GM04503 (cell line): ENCODE measurements around the gene NSMCE1.
"Not testable (repeated sequence)": the region's sequence is repeated elsewhere in the genome, so short reads cannot be mapped to it uniquely, and the experiment has no call there.

Experiments used
- DNase-seq: peaks from one replicate; pipeline ENCODE4 v3.0.0-alpha.2; 2012; ENCODE audit warnings: low read depth

Gene NSMCE1

DNA sequence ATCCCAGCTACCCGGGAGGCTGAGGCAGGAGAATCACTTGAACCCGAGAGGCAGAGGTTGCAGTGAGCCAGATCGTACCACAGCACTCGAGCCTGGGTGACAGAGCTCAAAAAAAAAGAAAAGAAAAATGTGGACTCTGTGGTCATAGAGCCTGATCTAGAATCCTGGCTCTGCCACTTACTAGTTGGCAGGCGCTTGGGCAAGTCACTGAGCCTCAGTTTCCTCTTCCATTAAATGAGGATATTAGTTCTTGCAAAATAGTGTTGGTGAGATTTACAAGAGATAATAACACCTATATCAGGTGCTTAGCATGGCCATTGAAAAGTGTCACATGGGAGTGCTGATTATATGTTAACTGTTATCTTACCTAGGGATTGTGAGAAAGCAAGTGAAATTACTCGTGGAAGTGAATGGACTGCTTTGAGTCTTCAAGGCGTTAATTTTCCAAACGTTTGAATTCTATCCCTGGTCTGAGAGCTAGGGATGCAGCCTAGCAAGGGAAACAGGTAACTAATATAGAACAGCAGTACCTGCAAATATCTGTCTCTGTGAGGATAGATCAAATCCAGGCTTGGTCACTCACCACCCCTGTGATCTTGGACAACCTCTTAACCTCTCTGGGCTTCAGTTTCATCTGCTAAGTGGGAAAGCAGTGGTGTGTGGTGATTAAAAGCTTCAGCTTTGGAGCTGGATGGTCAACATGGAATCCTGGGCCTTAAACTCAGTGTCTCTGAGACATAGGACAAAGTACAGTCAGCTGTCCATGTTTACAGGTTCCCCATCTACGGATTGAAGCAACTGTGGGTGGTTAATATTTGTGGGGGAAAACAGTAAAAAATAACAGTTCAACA is 953 bp upstream of the NSMCE1 start:
- no peak for DNase-seq

- DNase-seq = no peak
Observed at GRCh38 chr16:27267037-27267677, 1.4 kb downstream of the NSMCE1 start.

GRCh38 chr16:27265982-27266381 is 2.6 kb downstream of the NSMCE1 start:
- DNase-seq = no peak

- DNase-seq = no peak
Observed at GRCh38 chr16:27264151-27264550, 4.4 kb downstream of the NSMCE1 start.

- DNase-seq = not testable (repeated sequence)
Observed at GRCh38 chr16:27262904-27263423, 5.6 kb downstream of the NSMCE1 start.

DNA sequence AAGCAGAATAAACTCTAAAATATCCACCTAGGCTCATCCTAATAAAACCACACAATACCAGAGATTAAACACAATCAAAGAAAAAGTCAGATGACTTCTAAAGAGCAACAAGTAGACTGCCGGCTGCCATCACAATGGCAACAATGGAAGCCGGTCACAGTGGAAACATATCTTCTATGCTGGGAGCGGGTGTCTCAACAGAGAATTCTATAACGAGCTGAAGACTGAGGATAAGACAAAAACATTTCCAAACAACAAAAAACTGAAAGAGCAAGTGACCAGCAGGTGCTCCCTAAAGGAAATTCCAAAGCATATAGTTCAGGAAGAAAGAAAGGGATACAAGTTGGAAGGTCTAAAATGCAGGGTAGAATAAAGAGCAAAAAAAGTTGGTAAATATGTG is 8.9 kb downstream of the NSMCE1 start:
- DNase-seq = no peak

DNA sequence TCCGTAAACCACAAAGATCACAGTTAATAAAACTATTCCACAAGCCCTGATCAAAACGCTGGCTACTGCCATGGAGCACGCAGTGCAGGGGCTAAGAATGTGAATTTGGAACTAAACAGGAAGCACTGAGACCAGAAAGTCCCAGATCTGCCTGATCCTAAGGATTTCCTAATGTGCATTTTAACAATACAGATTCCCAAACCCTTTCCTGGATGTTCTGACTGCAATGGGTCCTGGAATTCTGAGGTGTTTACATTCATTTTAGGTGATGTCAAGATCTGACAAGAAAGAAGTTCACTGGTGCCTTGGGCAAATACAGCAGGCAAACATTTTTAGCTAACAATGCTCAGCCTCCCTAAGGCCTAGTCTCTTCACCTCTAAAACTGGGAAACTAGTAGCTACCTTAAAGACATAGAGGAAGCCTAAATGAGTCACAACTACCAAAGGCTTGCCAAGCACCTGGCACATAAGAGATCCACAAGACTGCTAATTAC is 10.3 kb downstream of the NSMCE1 start:
- no peak for DNase-seq

GRCh38 chr16:27257271-27257670 is 11.3 kb downstream of the NSMCE1 start:
- DNase-seq = no peak

- DNase-seq = no peak
Observed at GRCh38 chr16:27256861-27257260, 11.7 kb downstream of the NSMCE1 start.

GRCh38 chr16:27254262-27254811 is 14.2 kb downstream of the NSMCE1 start:
- DNase-seq = no peak

DNA sequence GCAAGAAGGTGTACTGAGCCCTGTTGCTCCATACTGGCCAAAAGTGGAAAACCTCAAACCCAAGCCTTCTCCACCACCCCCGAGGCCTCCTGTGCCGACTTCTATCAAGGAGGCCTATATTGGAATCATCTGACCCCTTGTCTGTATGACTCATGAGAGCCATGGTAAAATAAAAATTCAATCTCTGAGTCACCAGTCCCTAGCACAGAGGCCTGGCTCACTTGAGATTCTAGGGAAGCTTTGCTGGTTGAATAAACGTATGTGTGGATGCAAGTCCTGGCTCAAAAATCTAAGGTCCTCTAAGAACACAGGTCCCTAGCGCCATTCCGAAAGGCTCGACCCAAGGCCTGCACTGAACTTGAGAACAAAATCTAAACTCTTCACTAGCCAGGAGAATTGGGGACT is 15.0 kb downstream of the NSMCE1 start:
- DNase-seq = peak; percentile 52

DNA sequence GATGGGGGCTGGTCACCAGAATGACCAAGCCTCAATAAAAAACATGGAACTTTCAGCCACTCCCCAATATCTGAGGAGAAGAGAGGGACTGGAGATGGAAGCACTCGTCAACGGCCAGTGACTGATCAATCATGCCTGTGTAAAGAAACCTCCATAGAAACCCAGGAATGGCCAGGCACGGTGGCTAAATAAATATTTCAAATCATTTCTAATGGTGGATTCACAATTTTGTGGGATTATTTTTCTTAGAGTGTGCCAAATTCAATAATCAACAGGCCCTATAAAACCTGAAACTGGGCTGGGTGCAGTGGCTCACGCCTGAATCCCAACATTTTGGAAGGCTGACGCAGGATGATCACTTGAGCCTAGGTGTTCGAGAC is 16.4 kb downstream of the NSMCE1 start:
- no peak for DNase-seq

DNA sequence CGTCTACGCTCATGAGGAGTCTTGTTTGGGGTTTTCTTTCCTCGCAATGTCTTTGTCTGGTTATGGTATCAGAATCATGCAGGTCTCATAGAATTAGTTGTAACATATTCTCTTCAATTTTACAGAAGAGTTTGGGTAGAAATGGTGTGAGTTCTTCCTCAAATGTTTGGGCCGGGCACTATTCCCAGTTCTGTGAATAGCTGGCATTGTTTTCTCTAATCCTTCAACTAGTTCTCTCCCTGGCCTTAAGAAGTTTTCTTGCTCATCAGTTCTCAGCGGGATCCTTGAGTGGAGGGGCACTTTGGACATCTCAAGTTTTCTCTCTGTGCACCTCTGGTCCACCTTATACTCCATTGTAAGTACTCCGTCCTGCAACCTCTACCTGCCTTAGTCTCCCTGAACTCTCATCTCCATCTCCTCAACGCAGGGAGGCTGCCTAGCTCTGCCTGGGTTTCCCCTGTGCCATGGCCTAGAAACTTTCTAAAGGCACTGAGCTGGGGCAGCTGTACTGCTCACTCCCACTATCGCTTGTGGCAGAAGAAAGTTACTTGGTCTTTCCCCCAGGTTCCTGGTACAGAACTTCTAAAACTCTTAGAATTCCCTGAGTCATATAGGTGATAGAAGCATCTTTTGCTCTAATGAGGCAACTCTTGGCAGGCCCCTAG is 16.9 kb downstream of the NSMCE1 start:
- no peak for DNase-seq

GRCh38 chr16:27248886-27249285 is 19.7 kb downstream of the NSMCE1 start:
- not testable (repeated sequence) for DNase-seq

DNA sequence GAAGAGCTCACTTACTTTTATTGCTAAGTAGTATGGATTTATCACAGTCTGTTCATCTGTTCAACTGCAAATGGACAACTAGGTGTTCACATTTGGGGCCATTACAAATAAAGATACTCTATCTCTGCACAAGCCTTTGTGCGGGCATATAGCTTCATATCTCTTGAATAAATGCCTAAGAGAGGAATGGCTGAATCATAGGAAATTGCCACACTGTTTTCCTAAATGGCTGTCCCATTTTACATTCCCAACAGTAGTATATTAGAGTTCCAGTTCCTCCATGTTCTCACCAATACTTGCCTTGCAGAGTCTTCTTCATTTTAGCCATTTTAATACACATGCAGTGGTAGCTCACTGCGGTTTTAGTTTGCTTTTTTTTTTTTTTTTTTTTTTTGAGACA is 20.5 kb downstream of the NSMCE1 start:
- no peak for DNase-seq

GRCh38 chr16:27247076-27247475 is 21.5 kb downstream of the NSMCE1 start:
- DNase-seq = not testable (repeated sequence)

GRCh38 chr16:27246439-27246838 is 22.1 kb downstream of the NSMCE1 start:
- no peak for DNase-seq

DNA sequence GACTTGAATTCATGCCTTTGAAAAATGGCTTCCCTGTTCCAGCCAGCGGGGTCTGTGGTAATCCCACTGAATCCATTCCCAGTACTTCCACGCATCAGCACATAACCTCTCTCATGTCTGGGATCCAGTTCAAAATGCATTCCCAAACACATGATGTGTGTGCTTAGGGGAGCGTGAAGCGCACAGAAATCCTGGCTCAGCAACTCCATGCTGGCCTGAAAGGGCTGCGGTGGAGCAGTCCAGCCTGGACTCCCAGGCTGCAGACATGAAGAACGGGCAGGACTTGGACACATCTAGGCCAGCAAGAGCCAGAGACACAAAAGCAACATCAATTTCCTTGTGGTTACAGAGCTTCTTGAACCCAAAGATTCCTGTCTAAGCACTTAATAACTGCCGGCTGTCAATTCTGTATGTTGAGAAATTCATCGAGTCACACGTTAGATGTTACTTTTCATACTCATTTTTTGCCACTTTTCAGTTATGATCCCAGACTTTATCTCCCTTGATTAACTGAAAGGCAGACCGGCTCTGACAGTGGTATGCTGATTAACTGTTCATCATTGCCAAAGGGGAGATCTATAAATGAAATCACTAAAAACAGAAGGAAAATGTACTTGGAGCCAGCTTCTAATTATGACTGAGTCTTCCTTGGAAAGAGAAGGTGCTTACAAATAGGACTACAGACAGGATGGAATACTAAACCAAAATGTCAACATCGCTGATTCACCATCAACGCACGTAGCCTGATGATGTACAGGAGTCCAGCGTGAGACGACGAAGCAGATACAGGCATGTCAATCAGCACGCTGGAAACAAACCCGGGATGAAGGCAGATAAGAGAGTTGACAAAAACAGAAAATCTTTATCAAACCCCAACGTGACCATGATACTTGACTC is 23.0 kb downstream of the NSMCE1 start:
- peak; percentile 63 for DNase-seq

DNA sequence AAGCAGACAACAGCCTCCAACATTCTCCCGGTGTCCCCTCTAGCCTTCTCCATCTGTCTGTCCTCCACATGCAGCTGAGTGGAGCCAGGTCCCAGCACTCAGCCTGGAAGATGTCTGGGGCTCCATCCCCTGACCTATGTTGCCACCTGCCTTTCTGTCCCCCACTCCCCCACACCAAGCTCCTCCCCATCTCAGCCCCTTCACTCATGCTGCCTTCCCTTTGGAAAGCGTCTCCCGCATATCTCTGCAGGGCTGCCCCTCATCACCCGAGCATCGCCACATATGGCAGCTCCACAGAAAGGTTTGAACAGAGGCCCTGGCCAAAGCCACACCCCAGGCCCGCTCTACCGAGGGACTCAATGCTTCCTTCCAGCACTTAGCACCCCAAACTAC is 24.2 kb downstream of the NSMCE1 start:
- DNase-seq = no peak

DNA sequence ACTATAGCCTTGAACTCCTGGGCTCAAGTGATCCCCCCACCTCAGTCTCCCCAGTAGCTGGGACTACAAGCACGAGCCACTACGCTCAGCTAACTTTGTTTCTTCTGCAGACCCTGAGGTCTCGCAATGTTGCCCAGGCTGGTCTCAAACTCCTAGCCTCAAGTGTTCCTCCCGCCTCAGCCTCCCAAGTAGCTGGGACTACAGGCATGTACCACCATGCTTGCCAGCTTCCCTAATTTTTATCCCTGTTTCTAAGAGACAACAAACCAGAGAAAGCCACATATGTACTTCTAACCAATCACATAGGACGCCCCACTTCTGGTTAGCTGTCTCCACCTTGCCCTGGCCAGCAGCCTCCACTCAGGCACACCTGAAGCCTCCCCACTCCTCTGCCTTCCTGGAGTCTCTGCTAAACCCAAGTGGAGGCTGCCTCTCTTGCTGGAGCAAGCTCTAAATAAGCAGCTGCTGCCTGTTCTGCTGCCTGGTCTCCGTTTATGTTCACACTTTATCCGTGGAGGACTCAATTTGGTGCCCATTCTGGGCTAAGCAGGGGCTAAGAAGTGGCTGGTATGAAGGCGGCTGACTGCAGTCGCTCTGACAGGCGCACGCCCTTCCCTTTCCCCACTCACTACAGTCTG is 24.7 kb downstream of the NSMCE1 start:
- no peak for DNase-seq
